Islet of Langerhans (tissue), 1 donor: ENCODE data around the gene KMT2E.
"Not testable (repeated sequence)": the region's sequence is repeated elsewhere in the genome, so short reads cannot be mapped to it uniquely, and the experiment has no call there.

Source experiments
- FAIRE-seq: peaks from one replicate; lab custom pipeline; 2011; peaks lifted over from hg19 to GRCh38; lab: Jason Lieb, UNC

KMT2E gene

GRCh38 chr7:105013816-105014692 lies at the start of gene KMT2E:
Gene KMT2E, plus strand, starts transcription at chr7:105014205. Its CDS starts 26,748 bp downstream, at chr7:105040953.
- no peak for FAIRE-seq

DNA sequence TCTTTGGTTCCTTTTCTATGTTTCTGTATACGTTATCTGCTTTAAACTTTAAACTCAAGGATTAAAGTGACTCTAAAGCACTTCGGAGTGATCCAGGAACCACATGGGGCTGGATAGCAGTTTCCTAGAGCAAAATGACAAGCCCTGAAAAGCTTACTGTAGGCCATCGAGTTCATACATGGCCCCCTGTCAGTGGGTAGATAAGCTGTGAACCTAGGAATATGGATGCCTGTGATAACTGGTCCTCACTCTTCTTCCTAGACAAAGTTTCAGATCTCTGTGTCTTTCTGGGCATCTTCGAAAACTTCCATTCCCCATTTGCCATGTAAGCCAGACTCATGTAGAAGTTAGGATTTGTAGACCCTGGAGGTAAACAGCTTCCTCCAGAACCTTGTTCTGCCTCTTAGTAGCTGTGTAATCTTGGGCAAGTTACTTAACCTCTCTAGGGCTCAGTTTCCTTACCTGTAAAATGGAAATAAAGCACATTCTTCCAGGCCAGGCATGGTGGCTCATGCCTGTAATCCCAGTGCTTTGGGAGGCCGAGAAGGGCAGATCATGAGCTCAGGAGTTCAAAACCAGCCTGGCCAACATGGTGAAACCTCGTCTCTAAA lies 49.3 kb upstream of the KMT2E start:
- FAIRE-seq = no peak

DNA sequence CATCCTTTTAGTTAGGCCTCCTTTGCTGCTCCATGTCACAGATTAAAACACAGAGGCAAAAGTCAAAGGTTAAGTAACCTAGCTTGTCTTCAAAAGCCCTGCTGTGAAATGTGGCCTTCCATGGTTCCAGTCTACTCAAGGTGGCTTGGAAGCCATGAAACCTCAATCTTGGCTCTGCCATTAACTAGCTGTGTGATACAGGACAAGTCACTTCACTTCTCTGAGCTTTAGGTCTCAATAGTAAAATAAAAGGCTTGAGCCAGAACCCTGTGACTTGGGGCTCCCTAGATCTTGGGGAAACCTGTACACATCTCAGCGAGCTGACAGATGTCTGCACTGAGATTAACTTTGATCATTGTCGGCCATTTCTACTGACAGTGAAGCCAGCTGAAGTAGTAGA lies 48.0 kb upstream of the KMT2E start:
- no peak for FAIRE-seq

DNA sequence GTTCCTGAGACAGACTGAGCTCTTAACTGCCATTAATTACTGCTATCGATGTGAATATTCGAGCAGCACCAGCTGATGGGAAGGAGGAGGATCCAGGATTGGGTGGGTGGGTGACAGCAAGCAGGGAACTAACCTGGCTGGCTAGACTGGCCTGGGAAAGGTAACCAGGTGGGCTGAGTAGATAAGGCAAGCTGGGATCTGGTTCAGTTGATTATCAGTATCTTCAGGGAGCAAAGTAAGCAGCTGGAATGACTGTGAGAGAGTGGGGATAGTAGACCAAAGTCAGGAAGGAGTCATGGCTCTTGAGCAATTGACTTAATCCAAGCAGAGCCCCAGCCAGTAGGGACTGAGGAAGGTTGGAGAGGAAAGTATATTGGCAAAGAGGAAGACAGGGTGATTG lies 46.9 kb upstream of the KMT2E start:
- no peak for FAIRE-seq

GRCh38 chr7:104967595-104967994 lies 46.4 kb upstream of the KMT2E start:
- no peak for FAIRE-seq

- no peak for FAIRE-seq
Measured at GRCh38 chr7:104968648-104969047, 45.4 kb upstream of the KMT2E start.

DNA sequence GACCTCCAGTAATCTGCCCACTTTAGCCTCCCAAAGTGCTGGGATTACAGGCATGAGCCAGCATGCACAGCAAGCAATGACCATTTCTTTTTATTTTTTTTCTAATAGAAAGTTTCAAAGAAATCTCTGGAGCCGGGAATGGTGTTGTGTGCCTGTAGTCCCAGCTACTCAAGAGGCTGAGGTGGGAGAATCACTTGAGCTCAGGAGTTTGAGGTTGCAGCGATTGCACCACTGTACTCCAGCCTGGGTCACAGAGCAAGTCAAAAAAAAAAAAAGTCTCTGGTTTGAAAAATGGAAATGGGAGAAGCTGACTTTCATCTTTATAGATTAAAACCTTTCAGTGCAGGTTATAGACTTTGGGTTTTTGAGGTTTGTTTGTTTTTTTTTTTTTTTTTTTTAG lies 44.8 kb upstream of the KMT2E start:
- FAIRE-seq = no peak

DNA sequence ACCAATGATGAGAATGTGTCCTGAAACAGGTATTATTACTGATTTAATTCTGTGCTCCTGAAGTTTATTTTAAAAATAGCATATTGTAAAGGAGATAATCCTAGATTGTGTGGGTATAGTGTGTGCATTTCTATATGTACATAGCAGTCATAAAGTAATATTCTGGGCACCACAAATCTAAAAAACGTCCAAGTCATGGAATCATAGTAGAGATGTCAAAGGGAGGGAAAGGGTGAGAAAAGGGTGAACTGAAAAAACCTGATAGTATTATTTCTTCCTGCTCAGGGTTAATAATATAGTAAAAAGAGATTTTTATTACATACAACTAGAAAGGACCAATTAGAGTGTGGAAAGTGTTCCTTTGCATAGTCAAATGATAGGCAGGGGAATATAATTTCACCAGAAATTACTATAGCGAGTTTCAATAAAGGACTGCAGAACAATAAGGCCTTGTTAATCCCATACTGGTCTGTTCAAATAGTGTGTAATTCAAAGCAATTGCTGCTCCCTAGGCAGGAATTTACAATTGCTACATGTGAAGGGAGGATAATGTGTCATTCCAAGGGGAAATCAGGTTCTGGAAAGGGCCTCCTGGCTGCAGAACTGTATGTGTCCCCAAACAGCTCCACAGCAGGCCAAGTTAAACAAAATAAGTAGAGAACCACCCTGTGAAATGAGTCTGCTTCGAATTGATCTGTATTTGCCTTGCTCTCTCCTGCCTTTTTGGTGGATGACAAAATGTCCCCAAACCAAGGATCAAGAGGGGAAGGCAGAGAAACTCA lies 42.5 kb upstream of the KMT2E start:
- no peak for FAIRE-seq

- no peak for FAIRE-seq
Measured at GRCh38 chr7:104972500-104972899, 41.5 kb upstream of the KMT2E start.

- FAIRE-seq = no peak
Measured at GRCh38 chr7:104973227-104973626, 40.8 kb upstream of the KMT2E start.

DNA sequence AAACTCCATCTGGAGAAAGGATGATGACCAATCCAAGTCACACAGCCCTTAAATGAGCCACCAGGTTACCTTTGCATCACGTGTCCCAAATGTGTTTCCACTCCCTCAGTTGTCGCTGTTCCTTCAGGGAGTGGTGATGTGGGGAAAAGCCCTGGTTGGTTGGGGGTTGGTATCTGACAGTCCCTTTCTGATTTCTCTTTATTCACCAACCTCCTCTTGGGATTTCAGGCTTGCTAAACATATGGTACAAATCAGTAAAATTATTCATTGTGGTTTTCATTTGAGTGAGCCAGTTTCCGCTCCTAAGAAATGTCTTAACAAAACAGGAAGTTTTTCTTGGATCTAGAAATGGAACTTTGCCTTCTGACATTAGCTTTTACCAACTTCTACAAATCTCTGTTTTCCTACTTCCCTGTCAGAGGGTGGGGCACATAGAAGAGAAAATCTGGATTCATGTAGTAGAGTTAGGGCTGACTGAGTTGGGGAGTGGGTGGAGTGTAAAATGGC lies 40.0 kb upstream of the KMT2E start:
- FAIRE-seq = no peak

DNA sequence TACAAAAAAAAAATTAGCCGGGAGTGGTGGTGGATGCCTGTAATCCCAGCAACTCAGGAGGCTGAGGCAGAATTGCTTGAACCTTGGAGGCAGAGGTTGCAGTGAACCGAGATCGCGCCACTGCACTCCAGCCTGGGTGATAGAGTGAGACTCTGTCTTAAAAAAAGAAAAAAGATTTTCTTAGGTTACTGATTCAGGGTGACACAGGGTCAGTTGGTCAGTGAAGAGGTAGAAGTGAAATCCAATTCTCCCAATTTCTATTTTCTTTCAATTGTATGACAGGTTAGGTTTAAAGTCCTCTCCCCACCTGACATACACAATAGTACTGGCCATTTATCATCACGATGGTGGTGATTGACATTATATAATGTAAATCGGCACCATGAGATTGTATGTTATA lies 38.5 kb upstream of the KMT2E start:
- FAIRE-seq = not testable (repeated sequence)

GRCh38 chr7:104976966-104977636 lies 36.9 kb upstream of the KMT2E start:
- FAIRE-seq = no peak

- FAIRE-seq = no peak
Measured at GRCh38 chr7:104978460-104978859, 35.5 kb upstream of the KMT2E start.

DNA sequence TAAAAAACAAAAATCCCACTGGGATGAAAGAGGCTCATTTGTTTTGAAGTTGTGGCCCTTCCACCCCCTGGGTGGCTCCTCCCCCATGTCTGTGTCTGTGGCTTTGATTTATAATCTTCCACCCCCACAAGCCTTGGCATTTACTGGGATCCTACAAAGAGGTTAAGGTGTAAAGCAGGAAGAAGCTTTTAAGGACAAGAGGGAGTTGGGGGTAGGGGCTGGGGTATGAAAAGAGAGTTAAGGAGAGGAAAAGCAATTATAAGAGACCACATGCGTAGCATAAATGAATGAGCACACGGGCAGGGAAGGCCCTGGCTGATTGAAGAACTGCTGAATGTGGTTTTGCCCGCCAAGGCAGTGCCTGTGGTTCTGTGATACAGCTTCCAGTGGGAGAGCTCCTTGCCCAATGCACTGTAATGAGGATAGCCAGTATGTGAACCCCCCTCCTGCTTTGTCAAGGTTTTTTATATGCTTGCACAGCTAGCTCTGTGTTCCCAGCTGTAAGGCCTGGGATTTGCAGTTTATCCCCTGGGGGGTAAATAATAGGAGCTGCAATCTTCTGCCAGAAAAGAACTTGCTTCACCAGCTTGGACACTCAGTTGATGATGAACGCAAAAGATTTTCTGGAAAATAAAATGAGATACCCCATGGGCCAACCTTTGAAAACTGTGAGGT lies 34.7 kb upstream of the KMT2E start:
- FAIRE-seq = no peak

- FAIRE-seq = no peak
Measured at GRCh38 chr7:104980440-104980839, 33.6 kb upstream of the KMT2E start.

GRCh38 chr7:104980841-104981671 lies 32.9 kb upstream of the KMT2E start:
- peak; percentile 89 for FAIRE-seq

DNA sequence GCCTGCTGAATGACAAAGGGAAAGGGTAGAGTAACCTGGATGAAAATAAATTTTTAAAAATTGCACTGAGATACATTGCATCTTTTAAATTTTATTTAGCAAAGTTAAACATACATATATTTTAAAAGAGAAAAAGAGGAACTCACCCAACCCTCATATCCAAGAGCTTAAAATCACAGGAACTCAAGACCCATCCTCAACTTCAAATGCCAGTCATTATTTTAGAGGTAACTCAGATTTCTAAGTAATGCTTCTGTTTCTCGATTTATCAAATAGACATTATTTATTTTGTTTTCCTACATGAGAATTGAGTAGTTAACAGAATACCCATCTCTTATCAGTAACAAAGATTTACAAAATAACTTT lies 32.4 kb upstream of the KMT2E start:
- FAIRE-seq = peak; percentile 38

- FAIRE-seq = no peak
Measured at GRCh38 chr7:104982308-104983075, 31.5 kb upstream of the KMT2E start.

DNA sequence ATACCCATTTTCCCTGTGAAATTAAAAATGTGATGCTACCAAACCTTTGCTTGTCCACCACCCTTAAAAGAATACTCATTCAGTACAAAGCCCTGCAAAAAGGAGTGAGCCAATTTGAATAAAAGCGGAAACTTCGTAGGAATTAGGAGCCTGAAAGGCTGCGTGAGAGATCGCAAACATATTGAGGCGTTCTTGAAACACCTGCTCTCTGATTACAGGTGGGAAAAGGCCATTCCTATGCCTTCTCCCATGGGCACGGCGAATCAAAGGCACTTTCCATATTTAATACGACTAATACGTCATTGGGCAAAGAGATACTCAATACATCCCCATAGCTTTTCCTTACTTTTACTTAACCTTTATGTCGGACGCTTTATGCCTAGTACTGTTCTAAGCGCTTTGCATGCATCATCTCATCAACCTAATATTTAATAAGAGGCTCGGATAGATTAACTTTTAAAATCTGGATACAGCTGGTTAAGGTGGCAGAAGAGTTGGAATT lies 30.9 kb upstream of the KMT2E start:
- FAIRE-seq = no peak
